ENCODE measurements around the gene SLC30A2. TPM values are rescaled to one million over a fixed set of nuclear protein-coding genes. Genes with fewer than 3 reads are reported as not detected.
"Not testable (repeated sequence)": the region's sequence is repeated elsewhere in the genome, so short reads cannot be mapped to it uniquely, and the experiment has no call there.

Gene SLC30A2, protein sequence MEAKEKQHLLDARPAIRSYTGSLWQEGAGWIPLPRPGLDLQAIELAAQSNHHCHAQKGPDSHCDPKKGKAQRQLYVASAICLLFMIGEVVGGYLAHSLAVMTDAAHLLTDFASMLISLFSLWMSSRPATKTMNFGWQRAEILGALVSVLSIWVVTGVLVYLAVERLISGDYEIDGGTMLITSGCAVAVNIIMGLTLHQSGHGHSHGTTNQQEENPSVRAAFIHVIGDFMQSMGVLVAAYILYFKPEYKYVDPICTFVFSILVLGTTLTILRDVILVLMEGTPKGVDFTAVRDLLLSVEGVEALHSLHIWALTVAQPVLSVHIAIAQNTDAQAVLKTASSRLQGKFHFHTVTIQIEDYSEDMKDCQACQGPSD
- under 1 TPM; 0.22 to 0.63 TPM for total RNA-seq

DNA sequence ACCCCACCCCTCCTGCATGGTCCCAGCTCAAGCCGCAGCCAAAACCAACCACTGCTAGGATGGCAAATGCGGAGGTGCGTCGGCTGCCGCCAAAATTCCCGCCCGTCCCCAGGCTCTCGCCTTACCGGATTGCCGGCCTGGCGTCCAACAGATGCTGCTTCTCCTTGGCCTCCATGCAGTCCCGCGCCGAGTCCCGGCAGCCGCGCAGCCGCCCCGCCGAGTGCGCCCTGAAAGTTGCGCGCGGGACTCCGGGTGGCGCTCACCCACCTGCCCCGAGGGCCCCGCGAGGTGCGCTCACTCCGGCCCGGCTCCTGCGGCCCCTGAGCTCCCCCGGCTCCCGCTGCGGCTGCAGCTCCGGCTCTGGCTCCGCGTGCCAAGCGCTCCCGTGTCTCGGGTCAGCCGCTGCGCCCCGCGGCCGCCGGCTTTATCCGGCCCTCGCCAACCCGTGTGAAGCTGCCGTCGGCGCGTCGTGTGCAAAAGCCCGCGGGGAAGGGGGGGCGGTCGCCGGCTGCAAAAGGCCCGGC lies at the start of gene SLC30A2:
Gene SLC30A2 (minus strand): TSS at position 397 of the 524 bp plus-strand sequence. CDS start 222 bp downstream, at position 175.
- Histone ChIP-seq H3K36me3 (no peaks in the 10 kb centered on the region), H3K27me3 (peaks cover 0 to 9% of the 10 kb centered on the region in 2 donors), H3K4me3 (peak within 1 kb of the TSS; percentile 12 to 38), H3K9me3 (no peaks in the 10 kb centered on the region), H3K27ac (no peak within 1 kb of the TSS), H3K4me1 (peaks cover 0 to 20% of the 10 kb centered on the region in 2 donors)
- DNase-seq (ENCODE audit: low spot score): no peak
- TF ChIP-seq, protein P1, sequence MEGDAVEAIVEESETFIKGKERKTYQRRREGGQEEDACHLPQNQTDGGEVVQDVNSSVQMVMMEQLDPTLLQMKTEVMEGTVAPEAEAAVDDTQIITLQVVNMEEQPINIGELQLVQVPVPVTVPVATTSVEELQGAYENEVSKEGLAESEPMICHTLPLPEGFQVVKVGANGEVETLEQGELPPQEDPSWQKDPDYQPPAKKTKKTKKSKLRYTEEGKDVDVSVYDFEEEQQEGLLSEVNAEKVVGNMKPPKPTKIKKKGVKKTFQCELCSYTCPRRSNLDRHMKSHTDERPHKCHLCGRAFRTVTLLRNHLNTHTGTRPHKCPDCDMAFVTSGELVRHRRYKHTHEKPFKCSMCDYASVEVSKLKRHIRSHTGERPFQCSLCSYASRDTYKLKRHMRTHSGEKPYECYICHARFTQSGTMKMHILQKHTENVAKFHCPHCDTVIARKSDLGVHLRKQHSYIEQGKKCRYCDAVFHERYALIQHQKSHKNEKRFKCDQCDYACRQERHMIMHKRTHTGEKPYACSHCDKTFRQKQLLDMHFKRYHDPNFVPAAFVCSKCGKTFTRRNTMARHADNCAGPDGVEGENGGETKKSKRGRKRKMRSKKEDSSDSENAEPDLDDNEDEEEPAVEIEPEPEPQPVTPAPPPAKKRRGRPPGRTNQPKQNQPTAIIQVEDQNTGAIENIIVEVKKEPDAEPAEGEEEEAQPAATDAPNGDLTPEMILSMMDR (IDR thresholded peaks at IDR 0.05): no peak

DNA sequence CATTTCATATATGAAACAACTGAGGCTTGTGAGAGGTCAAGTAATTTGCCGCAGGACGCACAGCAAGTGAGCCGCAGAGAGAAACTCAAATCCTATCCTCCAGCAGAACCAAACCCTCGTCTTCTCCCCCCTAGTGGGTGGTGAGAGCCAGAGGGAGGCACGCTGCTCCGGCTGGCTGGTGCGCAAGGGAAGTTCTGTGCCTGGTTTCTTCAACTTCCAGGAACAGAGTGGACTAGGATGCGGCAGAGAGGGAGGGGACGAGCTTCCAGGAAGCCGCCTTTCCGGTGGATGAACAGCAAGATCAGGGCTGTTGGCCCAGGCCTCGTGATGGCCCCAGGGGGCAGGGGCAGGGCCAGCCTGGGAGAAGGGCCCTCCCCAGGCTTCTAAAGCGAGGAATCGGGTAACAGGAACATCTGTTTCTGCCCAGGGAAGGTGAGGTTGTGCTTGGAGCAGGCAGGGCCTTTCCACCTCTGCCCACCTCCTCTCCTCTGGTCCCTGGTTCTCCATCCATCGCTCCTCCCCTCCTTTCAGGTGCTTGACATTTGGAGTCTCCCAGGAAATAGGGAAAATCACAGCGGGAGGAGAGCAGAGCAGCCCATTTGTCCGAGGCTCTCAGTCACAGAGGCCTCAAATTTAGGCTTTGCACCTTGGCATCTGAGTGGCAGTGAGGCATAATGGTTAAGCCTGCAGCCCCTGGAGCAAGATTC lies 48.9 kb upstream of the SLC30A2 start:
- Histone ChIP-seq H3K27me3 (no peaks in the 10 kb centered on the region), H3K9me3 (no peaks in the 10 kb centered on the region), H3K4me1 (peaks cover 0 to 22% of the 10 kb centered on the region in 2 donors), H3K27ac (peak overlapping the region; percentile 76 to 91), H3K4me3 (peak overlapping the region in 1 of 2 donors; percentile 14), H3K36me3 (no peaks in the 10 kb centered on the region)
- TF ChIP-seq, protein P1 (IDR thresholded peaks at IDR 0.05): peak in 1 of 2 donors; percentile 17
- peak; percentile 67 for DNase-seq (ENCODE audit: low spot score)

DNA sequence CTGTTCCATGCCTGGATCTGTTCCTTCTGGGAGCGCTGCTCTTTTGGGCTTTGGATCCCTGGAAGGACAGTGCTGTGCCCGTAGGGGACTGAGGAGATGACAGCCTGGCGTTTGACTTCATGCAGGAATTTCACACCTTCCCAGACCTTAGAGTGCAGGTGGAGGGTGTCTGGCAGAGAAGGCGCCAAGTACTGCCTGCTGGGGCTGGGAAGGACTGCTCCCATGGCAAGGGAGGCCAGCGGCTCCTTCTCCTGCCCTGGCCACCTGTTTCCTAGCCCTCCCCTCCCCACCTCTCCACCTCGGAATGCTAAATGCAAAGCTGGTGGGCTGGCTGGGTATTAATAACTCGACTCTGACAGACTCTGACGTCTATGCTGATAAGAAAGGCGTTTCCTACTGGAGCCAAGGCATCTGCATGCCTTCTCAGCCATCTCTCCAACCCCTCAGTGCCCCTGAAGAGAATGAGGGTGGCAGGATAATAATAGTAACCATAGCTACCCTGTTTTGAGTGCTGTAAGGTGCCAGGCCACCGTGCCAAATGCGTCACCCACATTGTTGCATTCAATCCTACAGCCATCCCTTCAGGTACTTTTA lies 48.3 kb upstream of the SLC30A2 start:
- peaks cover 0 to 22% of the 10 kb centered on the region in 2 donors for H3K4me1 ChIP-seq
- H3K4me3 ChIP-seq: peak overlapping the region in 1 of 2 donors; percentile 14
- no peaks in the 10 kb centered on the region for H3K36me3 ChIP-seq
- TF ChIP-seq, protein P1 (IDR thresholded peaks at IDR 0.05): no peak
- H3K27me3 ChIP-seq: no peaks in the 10 kb centered on the region
- H3K9me3 ChIP-seq: no peaks in the 10 kb centered on the region
- H3K27ac ChIP-seq: peak overlapping the region; percentile 76 to 91
- DNase-seq (ENCODE audit: low spot score): no peak

DNA sequence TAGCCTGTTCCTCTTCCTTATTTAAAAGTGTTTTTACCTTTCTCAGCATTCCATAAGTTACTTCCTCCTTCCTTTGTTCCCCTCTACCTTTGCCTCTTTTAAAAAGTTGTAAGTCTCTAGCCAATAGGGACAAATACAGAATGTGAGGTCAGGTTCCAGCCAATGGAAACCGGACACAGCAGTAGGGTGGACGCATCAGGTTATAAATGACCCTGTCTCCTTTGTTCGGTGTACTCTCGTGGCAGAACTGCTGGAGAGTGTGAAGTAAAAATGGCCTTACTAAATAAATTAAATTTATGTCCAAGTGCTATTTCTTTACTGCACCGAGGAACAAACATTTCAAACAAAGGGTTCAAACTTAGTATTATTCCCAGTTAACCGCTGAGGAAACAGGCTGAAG lies 47.7 kb upstream of the SLC30A2 start:
- H3K4me1 ChIP-seq: peaks cover 0 to 22% of the 10 kb centered on the region in 2 donors
- H3K27ac ChIP-seq: peak overlapping the region; percentile 76 to 91
- H3K9me3 ChIP-seq; H3K4me3 ChIP-seq; H3K27me3 ChIP-seq; DNase-seq (ENCODE audit: low spot score); H3K36me3 ChIP-seq: not testable (repeated sequence)

DNA sequence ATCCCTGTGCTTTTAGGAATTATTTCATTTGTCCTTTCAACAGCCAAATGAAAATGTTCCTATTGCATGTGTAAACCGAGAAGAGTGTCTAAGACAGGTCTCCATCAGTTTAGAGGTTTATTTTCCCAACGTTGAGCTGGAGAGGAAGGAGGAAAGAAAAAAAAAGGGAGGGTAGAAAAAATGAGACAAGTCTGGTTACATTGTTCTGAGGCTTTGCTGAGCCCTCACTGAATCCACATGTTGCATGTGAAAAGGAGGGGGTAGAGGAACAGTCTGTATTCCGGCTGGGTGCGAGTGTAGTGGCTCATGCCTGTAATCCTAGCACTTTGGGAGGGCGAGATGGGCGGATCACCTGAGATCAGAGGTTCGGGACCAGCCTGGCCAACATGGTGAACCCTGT lies 46.5 kb upstream of the SLC30A2 start:
- Histone ChIP-seq H3K9me3 (no peaks in the 10 kb centered on the region), H3K4me1 (peaks cover 0 to 22% of the 10 kb centered on the region in 2 donors), H3K4me3 (no peak overlapping the region), H3K27me3 (no peaks in the 10 kb centered on the region), H3K36me3 (no peaks in the 10 kb centered on the region), H3K27ac (peak overlapping the region in 1 of 2 donors; percentile 91)
- TF ChIP-seq, protein P1 (IDR thresholded peaks at IDR 0.05): no peak
- no peak for DNase-seq (ENCODE audit: low spot score)

DNA sequence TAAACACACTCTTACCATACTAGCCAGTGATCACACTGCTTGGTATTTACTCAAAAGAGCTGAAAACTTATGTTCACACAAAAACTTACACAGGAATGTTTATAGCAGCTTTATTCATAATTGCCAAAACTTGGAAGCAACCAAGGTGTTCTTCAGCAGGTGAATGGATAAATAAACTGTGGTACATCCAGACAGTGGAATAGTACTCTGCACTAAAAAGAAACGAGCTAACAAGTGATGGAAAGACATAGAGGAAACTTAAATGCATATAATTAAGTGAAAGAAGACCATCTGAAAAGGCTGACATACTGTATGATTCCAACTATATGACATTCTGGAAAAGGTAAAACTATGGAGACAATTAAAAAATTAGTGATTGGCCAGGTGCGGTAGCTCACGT lies 45.0 kb upstream of the SLC30A2 start:
- H3K4me3 ChIP-seq: no peak overlapping the region
- no peaks in the 10 kb centered on the region for H3K36me3 ChIP-seq
- DNase-seq (ENCODE audit: low spot score): no peak
- no peak overlapping the region for H3K27ac ChIP-seq
- no peaks in the 10 kb centered on the region for H3K27me3 ChIP-seq
- H3K9me3 ChIP-seq: no peaks in the 10 kb centered on the region
- TF ChIP-seq, protein P1 (IDR thresholded peaks at IDR 0.05): no peak
- peaks cover 0 to 22% of the 10 kb centered on the region in 2 donors for H3K4me1 ChIP-seq
